NCI-H146 treated with DMSO at 0.1 percent for 48 hours (cell line): ENCODE results near the gene ARRB1.
"Not testable (repeated sequence)": the region's sequence is repeated elsewhere in the genome, so short reads cannot be mapped to it uniquely, and the experiment has no call there.

Experiments
- DNase-seq: peaks from one replicate; lab custom pipeline; 2025; ENCODE audit not compliant: unreplicated experiment; lab: John Stamatoyannopoulos, UW

Gene ARRB1

GRCh38 chr11:75324189-75324588 lies 27.3 kb downstream of the ARRB1 start:
- DNase-seq: no peak

- peak; percentile 44 for DNase-seq
Measured at GRCh38 chr11:75323609-75324008, 27.9 kb downstream of the ARRB1 start.

- no peak for DNase-seq
Measured at GRCh38 chr11:75320643-75321042, 30.8 kb downstream of the ARRB1 start.

- no peak for DNase-seq
Measured at GRCh38 chr11:75320046-75320618, 31.3 kb downstream of the ARRB1 start.

DNA sequence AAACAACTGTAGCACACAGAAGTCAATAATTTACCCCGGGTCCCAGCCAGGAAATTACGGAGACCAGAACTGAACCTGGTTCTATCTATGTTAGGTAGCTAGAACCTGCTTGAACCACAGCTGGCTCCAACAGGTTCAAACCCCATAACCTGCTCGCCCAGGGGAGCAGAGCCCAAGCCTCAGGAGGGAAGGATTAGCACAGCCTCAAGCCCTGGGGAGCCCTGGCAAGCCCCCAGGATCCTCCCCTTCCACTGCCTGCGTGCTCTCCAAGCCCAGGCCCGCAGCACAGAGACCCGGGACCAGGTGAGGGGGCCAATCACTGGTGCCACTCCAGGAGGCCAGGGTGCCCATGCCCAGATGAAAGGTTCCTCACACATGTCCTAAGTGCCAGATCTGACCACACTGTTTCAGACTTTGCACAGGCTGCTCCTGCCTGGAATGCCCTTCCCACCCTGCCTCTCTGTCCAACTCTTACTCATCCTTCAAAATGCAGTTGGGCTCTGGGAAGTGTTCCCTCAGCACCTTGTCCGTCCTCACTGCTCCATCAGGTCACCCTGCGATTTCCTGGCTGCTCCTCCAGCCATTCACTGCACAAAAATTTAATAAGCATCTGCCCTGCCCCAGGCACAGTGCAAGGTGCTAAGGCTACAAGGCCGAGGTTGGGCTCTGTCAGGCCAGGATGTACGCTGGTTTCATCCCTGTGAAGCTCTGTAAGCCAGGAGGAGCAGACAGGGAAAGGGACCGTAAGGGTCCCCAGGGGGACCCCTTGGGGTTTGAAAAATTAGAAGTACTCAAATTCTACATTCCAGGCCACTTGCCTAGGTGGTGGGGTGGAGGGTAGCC lies 32.2 kb downstream of the ARRB1 start:
- no peak for DNase-seq

- DNase-seq: no peak
Measured at GRCh38 chr11:75317446-75318122, 33.9 kb downstream of the ARRB1 start.

GRCh38 chr11:75315439-75315805 lies 36.0 kb downstream of the ARRB1 start:
- no peak for DNase-seq

DNA sequence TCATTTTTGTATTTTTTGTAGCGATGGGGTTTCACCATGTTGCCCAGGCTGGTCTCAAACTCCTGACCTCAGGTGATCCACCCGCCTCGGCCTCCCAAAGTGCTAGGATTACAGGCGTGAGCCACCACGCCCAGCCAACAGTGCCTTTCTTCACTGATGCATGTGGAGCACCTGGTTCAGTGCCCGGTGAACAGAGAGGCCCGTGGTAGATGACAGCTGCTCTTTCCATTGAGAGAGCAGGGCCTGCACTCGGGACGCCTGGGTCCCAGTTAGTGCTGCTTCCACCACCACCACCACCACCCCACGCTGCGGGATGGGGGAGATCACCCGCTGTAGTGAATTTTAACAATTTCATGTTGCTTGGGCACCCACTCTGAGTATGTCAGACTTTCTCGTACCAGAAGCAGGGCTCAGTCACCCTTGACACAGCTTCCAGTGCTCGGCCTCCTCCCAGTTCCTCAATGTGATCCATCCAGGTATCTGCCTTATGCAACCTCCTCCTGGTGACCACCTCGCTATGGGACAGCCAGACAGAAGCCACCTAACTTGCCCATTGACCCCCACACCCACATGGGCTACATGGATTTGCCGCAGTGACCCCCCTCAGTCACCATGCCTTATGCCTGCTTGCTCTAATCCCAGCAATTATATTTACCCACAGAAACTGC lies 36.6 kb downstream of the ARRB1 start:
- DNase-seq: no peak

DNA sequence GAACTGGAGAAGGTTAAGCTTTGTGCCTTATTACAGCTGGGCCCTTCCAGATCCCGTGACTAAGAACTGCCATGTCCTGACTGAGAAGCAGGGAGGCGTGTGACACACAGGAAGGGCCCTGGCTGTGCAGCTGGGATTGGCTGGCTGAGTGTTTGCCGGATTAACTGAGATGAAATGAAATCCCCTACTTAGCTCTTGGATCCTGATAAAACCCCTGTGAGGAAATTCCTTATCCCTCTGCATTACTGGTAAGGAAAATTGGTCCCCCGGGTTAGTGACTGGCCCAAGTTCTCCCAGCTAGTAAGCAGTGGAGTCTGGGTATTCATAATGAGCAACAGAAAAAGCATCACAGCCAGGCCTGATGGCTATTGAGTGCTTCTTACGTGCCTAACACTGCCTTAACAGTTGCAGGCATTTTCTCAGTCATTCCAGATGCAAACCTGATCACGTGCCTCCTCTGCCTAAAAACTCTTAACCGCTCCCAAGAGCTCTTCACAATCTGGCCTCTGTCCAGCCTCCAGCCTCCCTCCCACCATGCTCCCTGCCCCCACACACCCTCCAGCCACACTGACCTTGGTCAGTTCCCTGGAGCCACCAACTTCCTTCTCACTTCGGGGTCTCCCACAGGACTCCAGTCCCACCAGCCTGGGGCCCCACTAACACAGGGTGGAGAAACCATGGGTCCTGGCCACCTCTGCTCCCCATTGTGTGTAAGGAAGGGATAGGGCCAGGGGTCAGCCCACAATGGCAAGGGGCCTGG lies 37.8 kb downstream of the ARRB1 start:
- DNase-seq: no peak

- DNase-seq: no peak
Measured at GRCh38 chr11:75312346-75312745, 39.1 kb downstream of the ARRB1 start.

DNA sequence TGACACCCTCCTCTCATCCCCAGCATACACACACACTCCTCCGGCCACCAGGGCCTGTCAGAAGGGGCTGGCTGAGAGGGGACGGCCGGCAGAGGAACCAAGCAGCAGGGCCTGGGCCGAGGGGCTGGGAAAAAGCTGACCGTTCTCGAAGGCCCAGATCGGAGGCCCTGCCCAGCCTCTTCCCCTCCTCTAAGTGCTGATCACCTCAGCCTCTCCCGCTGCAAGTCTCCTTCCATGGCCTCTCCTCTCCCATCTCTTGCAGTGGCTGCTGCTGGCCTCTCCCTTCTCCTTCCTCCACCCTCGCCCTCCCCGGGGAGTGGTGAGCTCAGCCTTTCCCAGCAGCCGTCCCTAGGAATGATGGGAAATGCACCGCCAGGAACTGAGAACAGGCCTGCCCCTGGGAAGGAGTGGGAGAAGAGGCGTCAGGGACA lies 39.6 kb downstream of the ARRB1 start:
- DNase-seq: no peak

DNA sequence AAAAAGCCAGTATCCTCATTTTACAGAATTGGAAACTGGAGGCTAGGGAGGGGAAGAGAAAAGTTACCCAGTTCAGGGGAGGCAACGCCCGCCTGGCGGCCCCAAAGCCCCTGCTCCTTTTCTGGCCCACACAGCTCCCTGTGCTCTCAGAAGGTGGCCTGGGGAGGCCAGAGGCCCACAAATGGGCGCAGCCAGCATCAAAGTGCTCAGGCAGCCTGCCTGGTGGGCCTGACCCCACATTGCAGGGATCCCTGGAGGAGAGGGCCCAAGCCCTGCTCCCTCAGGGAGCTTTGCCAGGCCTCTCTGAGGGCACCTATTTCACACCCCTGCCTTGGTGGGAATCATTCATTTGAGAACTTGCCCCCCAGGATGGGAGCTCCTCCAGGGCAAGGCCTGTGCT lies 42.5 kb downstream of the ARRB1 start:
- no peak for DNase-seq

DNA sequence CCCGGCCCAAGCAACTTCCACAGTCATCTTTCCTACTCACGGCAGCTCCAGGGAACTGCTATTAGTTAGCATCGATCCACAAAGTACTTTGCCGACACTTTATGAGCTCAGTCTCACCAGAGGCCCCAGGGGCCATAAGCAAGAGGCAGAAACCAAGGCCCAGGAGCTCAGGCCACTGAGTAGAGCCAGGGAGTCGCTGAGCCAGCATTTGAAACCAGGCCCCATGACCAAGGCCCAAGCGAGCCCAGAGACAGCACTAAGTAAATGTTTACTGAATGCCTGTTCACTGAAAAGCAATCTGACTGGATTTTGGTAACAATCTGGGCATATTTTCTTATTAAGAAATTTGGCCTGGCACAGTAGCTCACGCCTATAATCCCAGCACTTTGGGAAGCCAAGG lies 43.3 kb downstream of the ARRB1 start:
- DNase-seq: no peak

DNA sequence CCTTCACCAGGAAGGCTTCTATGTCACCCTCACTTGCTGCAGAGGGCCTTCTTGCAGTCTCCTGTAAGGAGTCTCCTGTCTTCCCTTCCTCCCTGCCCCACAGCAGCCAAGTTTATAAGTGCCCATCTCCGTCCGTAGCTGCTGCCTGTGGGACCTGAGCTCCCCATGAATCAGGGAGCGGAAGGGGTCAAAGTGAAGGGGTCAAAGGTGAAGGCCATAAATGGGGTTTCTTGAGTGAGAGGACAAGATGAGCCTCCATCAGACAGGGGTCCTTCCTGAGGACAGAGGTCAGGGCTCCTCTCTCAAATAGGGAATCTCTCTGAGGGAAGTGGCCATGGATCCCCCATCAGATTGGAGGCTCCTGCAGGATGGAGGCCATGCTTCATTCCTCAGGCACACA lies 44.4 kb downstream of the ARRB1 start:
- no peak for DNase-seq

DNA sequence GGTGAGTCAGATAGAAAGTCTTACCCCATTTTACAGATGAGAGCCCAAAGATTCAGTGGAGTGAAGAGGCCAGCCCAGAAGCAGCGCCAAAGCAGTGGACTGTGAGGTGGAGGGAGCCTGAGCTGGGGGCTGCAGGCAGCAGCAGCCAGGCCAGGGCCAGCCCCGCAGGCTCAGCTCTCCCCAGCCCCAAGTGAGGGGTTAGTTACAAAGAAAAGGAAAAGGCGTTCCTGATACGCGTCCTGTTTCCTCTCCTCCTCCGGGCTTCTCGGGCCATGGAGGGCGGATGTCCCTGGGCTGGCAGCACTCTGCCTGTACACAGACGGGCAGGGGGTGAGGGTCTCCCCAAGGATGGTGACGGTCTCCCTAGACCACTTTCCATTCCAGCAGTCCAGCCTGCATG lies 44.9 kb downstream of the ARRB1 start:
- DNase-seq: no peak

DNA sequence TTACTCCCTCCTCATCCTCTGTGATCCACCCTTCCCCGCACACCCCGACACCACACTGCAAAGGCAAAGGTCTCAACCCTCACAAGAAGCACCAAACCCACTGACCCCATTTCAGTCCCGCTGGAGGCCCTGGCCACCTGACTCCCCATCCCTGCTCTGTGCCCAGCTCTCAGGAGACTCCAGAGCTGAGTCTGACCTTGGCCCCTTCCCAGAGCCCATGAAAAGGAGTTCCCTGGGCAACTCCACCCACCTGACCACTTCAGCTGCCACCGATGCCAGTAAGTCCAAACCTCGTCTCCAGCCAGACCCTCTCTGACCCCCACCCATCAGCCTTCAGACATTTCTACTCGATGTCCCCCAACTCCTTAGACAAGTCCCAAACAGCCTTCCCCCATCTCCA lies 45.5 kb downstream of the ARRB1 start:
- no peak for DNase-seq

DNA sequence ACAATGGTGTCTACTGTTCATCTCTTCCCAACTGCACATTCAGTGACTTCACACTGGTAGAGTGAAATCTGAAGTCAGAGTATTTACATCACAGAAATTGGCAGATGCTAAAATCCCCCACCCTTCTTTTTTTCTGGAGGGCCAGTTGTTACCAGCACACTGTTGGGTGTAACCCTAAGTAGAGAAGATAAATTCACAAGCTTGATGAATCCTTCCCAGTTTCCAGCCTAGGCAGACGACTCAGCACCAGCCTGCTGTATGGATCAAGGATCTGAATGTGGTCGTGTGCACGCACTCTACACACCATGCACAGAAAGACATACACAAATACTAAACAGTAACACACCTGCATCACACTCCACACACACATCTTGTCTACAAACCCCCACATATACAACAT lies 46.0 kb downstream of the ARRB1 start:
- DNase-seq: no peak

DNA sequence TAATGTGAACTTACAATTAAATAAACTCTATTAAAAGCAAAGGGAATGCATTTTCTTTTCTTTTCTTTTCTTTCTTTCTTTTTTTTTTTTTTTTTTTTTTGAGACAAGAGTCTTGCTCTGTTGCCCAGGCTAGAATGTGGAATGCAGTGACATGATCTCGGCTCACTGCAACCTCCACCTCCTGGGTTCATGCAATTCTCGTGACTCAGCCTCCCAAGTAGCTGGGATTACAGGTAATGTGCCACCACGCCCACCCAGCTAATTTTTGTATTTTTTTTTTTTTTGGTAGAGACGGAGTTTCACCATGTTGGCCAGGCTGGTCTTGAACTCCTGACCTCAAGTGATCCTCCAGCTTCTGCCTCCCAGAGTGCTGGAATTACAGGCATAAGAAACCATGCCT lies 46.5 kb downstream of the ARRB1 start:
- not testable (repeated sequence) for DNase-seq

- DNase-seq: no peak
Measured at GRCh38 chr11:75303544-75304224, 47.8 kb downstream of the ARRB1 start.

DNA sequence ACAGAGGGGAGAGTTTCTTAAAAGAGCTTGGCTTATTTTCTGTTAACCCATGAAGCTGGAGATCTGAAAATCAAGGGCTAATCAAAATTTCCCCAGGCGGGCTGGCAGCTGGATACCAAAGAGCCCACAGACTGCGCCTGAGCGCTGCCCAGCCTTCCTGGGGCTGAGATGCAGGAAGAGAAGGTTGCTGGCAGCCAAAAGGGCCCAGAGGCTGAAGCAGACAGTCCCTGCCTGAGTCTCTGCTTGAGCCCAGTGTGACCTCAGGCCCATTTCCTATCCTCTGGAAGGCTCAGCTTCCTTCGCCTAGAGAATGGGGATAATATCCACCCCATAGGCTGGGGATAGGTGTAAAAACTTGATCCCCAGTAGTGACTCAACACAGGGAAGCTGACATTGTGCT lies 49.1 kb downstream of the ARRB1 start:
- no peak for DNase-seq
